ENCODE results near the gene WDR47. TPM values are rescaled to one million over a fixed set of nuclear protein-coding genes. Genes with fewer than 3 reads are reported as not detected.

Gene WDR47
- total RNA-seq, 1 experiment from 2014 or later: 6.4 TPM

GRCh38 chr1:109080441-109081082, 38.7 kb upstream of the WDR47 start:
- no peaks in the 10 kb centered on the region for H3K36me3 ChIP-seq (ENCODE audit: low read depth)
- H2AFZ ChIP-seq: peak overlapping the region; percentile 59; the same call in 1 of the 2 replicates
- CTCF ChIA-PET: no interaction called here
- H3K4me3 ChIP-seq: no peak overlapping the region
- H3K9me2 ChIP-seq (ENCODE audit: insufficient read depth): no peaks in the 10 kb centered on the region
- intact Hi-C loops (cut with micrococcal nuclease; ENCODE audit: unreplicated experiment): no loop called here
- peaks cover 6% of the 10 kb centered on the region for H3K79me2 ChIP-seq (ENCODE audit: low read depth)
- no peak overlapping the region for H3K27ac ChIP-seq
- no peaks in the 10 kb centered on the region for H3K27me3 ChIP-seq (ENCODE audit: insufficient read depth, low read depth)
- H4K20me1 ChIP-seq (ENCODE audit: insufficient read depth): no peaks in the 10 kb centered on the region
- no TSS peak for BruUV-seq (replicated peaks)
- H3K4me2 ChIP-seq: peak overlapping the region; percentile 33; the same call in 1 of the 2 replicates
- peaks cover 17% of the 10 kb centered on the region for H3F3A ChIP-seq (ENCODE audit: insufficient read depth, low read depth)
- H3K4me1 ChIP-seq (replicated peaks; ENCODE audit: insufficient read depth): peaks cover 7% of the 10 kb centered on the region
- POLR2A ChIA-PET (ENCODE audit: unreplicated experiment): no interaction called here
- H3K9me3 ChIP-seq (ENCODE audit: insufficient read depth, low read depth): no peaks in the 10 kb centered on the region
- DNase-seq: no peak
- TF ChIP-seq, protein P1, sequence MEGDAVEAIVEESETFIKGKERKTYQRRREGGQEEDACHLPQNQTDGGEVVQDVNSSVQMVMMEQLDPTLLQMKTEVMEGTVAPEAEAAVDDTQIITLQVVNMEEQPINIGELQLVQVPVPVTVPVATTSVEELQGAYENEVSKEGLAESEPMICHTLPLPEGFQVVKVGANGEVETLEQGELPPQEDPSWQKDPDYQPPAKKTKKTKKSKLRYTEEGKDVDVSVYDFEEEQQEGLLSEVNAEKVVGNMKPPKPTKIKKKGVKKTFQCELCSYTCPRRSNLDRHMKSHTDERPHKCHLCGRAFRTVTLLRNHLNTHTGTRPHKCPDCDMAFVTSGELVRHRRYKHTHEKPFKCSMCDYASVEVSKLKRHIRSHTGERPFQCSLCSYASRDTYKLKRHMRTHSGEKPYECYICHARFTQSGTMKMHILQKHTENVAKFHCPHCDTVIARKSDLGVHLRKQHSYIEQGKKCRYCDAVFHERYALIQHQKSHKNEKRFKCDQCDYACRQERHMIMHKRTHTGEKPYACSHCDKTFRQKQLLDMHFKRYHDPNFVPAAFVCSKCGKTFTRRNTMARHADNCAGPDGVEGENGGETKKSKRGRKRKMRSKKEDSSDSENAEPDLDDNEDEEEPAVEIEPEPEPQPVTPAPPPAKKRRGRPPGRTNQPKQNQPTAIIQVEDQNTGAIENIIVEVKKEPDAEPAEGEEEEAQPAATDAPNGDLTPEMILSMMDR (conservative IDR thresholded peaks at IDR 0.05): no peak
- TF ChIP-seq EZH2 (IDR thresholded peaks at IDR 0.05; ENCODE audit: low read depth): no peak

- Histone ChIP-seq H3K9me3 (ENCODE audit: insufficient read depth, low read depth) (no peaks in the 10 kb centered on the region), H2AFZ (no peak overlapping the region), H3K27me3 (ENCODE audit: insufficient read depth, low read depth) (no peaks in the 10 kb centered on the region), H3K9me2 (ENCODE audit: insufficient read depth) (no peaks in the 10 kb centered on the region), H3K4me2 (no peak overlapping the region), H3K4me3 (no peak overlapping the region), H3K79me2 (ENCODE audit: low read depth) (peaks cover 20% of the 10 kb centered on the region), H3K4me1 (replicated peaks; ENCODE audit: insufficient read depth) (peaks cover 16% of the 10 kb centered on the region), H4K20me1 (ENCODE audit: insufficient read depth) (peaks cover 5% of the 10 kb centered on the region; the same call in 1 of the 2 replicates), H3K27ac (no peak overlapping the region), H3F3A (ENCODE audit: insufficient read depth, low read depth) (peaks cover 27% of the 10 kb centered on the region), H3K36me3 (ENCODE audit: low read depth) (no peaks in the 10 kb centered on the region)
- ChIA-PET POLR2A (ENCODE audit: unreplicated experiment) (no interaction called here), CTCF (no interaction called here)
- no TSS peak for BruUV-seq (replicated peaks)
- DNase-seq: no peak
- intact Hi-C loops (cut with micrococcal nuclease; ENCODE audit: unreplicated experiment): no loop called here
- no peak for TF ChIP-seq EZH2 (IDR thresholded peaks at IDR 0.05; ENCODE audit: low read depth)
Observed at GRCh38 chr1:109079240-109079622, 37.3 kb upstream of the WDR47 start.

GRCh38 chr1:109078317-109078716, 36.4 kb upstream of the WDR47 start:
- no peaks in the 10 kb centered on the region for H3K9me3 ChIP-seq (ENCODE audit: insufficient read depth, low read depth)
- no peak overlapping the region for H3K4me2 ChIP-seq
- ChIA-PET CTCF (no interaction called here), POLR2A (ENCODE audit: unreplicated experiment) (no interaction called here)
- no peak for TF ChIP-seq EZH2 (IDR thresholded peaks at IDR 0.05; ENCODE audit: low read depth)
- no peak overlapping the region for H2AFZ ChIP-seq
- DNase-seq: peak in 1 of 2 experiments; percentile 32
- H3K4me3 ChIP-seq: no peak overlapping the region
- no peaks in the 10 kb centered on the region for H3K9me2 ChIP-seq (ENCODE audit: insufficient read depth)
- no peaks in the 10 kb centered on the region for H3K27me3 ChIP-seq (ENCODE audit: insufficient read depth, low read depth)
- BruUV-seq (replicated peaks): no TSS peak
- no peak overlapping the region for H3K27ac ChIP-seq
- H4K20me1 ChIP-seq (ENCODE audit: insufficient read depth): peaks cover 5% of the 10 kb centered on the region; the same call in 1 of the 2 replicates
- intact Hi-C loops (cut with micrococcal nuclease; ENCODE audit: unreplicated experiment): no loop called here
- H3K36me3 ChIP-seq (ENCODE audit: low read depth): no peaks in the 10 kb centered on the region
- H3K79me2 ChIP-seq (ENCODE audit: low read depth): peaks cover 26% of the 10 kb centered on the region
- peaks cover 16% of the 10 kb centered on the region for H3K4me1 ChIP-seq (replicated peaks; ENCODE audit: insufficient read depth)
- peaks cover 27% of the 10 kb centered on the region for H3F3A ChIP-seq (ENCODE audit: insufficient read depth, low read depth)

GRCh38 chr1:109075531-109076490, 33.9 kb upstream of the WDR47 start, which contains the start of gene TAF13:
Gene TAF13, minus strand, starts transcription at chr1:109076003. Its CDS starts 56 bp downstream, at chr1:109075947.
- peak within 1 kb of the TSS; percentile 82 for H3K4me3 ChIP-seq
- no peaks in the 10 kb centered on the region for H3K9me3 ChIP-seq (ENCODE audit: insufficient read depth, low read depth)
- peaks cover 16% of the 10 kb centered on the region for H3K4me1 ChIP-seq (replicated peaks; ENCODE audit: insufficient read depth)
- CTCF ChIA-PET: interaction anchor here (0.6 to 0.8 kb wide), 3 partner anchors 10 to 37 kb away, joined by 4 to 9 read pairs (median 5); a partner anchor contains a TSS
- intact Hi-C loops (cut with micrococcal nuclease; ENCODE audit: unreplicated experiment): no loop called here
- peaks cover 5% of the 10 kb centered on the region; the same call in 1 of the 2 replicates for H4K20me1 ChIP-seq (ENCODE audit: insufficient read depth)
- peak within 1 kb of the TSS; percentile 98 for H2AFZ ChIP-seq
- H3K27me3 ChIP-seq (ENCODE audit: insufficient read depth, low read depth): no peaks in the 10 kb centered on the region
- POLR2A ChIA-PET (ENCODE audit: unreplicated experiment): interaction anchor here (0.7 to 1.0 kb wide), 4 partner anchors 15 to 139 kb away, joined by 3 to 7 read pairs (median 4); partner anchors contain the start of genes SARS1 and TMEM167B
- H3K79me2 ChIP-seq (ENCODE audit: low read depth): peaks cover 37% of the 10 kb centered on the region
- no peaks in the 10 kb centered on the region for H3K9me2 ChIP-seq (ENCODE audit: insufficient read depth)
- H3K27ac ChIP-seq: peak within 1 kb of the TSS; percentile 88
- H3K36me3 ChIP-seq (ENCODE audit: low read depth): no peaks in the 10 kb centered on the region
- peak; percentile 90 to 94 for DNase-seq
- peak within 1 kb of the TSS; percentile 99 for H3K4me2 ChIP-seq
- H3F3A ChIP-seq (ENCODE audit: insufficient read depth, low read depth): peaks cover 27% of the 10 kb centered on the region
- TF ChIP-seq, protein P1 (conservative IDR thresholded peaks at IDR 0.05): peak; percentile 46; the same call in 1 of the 2 replicates
- no peak for TF ChIP-seq EZH2 (IDR thresholded peaks at IDR 0.05; ENCODE audit: low read depth)
- BruUV-seq (replicated peaks): TSS peak; percentile 81

Data from PC-9 (cell line).